IMR-90 (cell line): ENCODE data around the gene ZNF346.

ENCODE experiments used
- CEBPB ChIP-seq: IDR thresholded peaks from 2 replicates; pipeline ENCODE4 v1.6.1; 2012; ENCODE audit warnings: low read depth, low read length, improper control_type of control experiment
- CHD1 ChIP-seq: IDR thresholded peaks from 2 replicates; pipeline ENCODE4 v1.6.1; 2012; ENCODE audit warnings: low read depth, low read length, improper control_type of control experiment
- FOS ChIP-seq: fragments of 150-350 bp; IDR thresholded peaks from 2 replicates; pipeline ENCODE4 v1.6.1; 2016; ENCODE audit warnings: low read depth, low read length
- MAFK ChIP-seq: IDR thresholded peaks from 2 replicates; pipeline ENCODE4 v1.6.1; 2012; ENCODE audit warnings: low read depth, low read length, improper control_type of control experiment
- MAZ ChIP-seq: IDR thresholded peaks from 2 replicates; pipeline ENCODE4 v1.6.1; 2012; ENCODE audit warnings: low read depth, mild to moderate bottlenecking, low read length, improper control_type of control experiment, moderate library complexity, borderline replicate concordance
- MXI1 ChIP-seq: IDR thresholded peaks from 2 replicates; pipeline ENCODE4 v1.6.1; 2012; ENCODE audit warnings: low read depth, mild to moderate bottlenecking, low read length, moderate library complexity, borderline replicate concordance
- NFE2L2 ChIP-seq: fragments of 150-350 bp; IDR thresholded peaks from 2 replicates; pipeline ENCODE4 v1.6.1; 2016; ENCODE audit warnings: low read depth, mild to moderate bottlenecking, low read length
- POLR2A ChIP-seq: IDR thresholded peaks from 2 replicates; pipeline ENCODE4 v1.6.1; 2012; ENCODE audit warnings: mild to moderate bottlenecking, low read depth, low read length
- RCOR1 ChIP-seq: IDR thresholded peaks from 2 replicates; pipeline ENCODE4 v1.6.1; 2012; ENCODE audit warnings: mild to moderate bottlenecking, low read length, improper control_type of control experiment; ENCODE audit not compliant: insufficient replicate concordance
- RFX5 ChIP-seq: IDR thresholded peaks from 2 replicates; pipeline ENCODE4 v1.8.0; 2012; ENCODE audit warnings: low read depth, mild to moderate bottlenecking, low read length, moderate library complexity
- SMC3 ChIP-seq: fragments of 150-350 bp; IDR thresholded peaks from 2 replicates; pipeline ENCODE4 v1.6.1; 2016; ENCODE audit warnings: low read depth, mild to moderate bottlenecking, antibody characterized with exemption, low read length, moderate library complexity
- TF ChIP-seq, protein P1 (sequence below): conservative IDR thresholded peaks from 2 replicates; pipeline ENCODE4 v1.5.1; 2012; ENCODE audit warnings: mild to moderate bottlenecking, low read depth, low read length, improper control_type of control experiment
- TF ChIP-seq, protein P2 (sequence below): fragments of 150-350 bp; IDR thresholded peaks from 2 replicates; pipeline ENCODE4 v1.6.1; 2016; ENCODE audit warnings: low read depth, mild to moderate bottlenecking, low read length, moderate library complexity, borderline replicate concordance
- TF ChIP-seq, protein P3 (sequence below): fragments of 150-350 bp; IDR thresholded peaks from 2 replicates; pipeline ENCODE4 v1.6.1; 2017; ENCODE audit warnings: mild to moderate bottlenecking, antibody characterized with exemption, low read length, low read depth

DNA sequence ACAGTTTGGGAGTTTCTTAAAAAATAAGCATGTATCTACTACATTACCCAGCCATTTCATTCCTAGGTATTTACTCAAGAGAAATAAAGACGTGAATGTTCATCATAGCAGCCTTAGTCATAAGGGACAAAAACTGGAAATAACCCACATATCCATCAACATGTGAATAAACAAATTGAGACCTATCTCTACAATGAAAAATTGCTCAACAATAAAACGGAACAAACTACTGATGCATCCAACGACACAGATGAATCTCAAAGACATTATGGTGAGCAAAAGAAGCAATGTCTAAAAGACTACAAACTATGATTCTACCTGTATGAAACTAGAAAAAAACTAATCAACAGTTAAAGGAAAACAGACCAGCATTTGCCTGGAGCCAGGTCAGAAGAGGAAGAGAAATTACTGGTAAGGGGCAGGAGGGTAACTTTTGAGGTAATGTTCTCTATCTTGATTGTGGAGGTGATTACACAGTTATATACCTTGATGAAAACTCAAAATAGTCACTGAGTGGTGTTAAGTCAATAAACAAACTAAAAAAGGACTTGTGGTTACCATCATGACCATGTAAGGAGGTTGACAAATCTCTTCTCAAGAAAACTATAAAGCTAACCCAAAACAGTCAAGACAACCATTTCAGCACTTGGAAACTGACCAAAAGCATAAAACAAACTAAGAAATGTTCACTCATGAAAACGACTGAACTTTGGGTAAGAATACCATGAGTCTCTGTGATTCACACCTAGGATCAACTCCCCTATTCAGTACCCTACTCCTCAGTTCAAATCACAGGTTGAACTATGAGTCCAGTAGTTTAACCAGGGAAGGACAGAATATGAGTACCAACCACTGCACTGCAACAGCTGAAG lies 26.4 kb upstream of the ZNF346 start:
- TF ChIP-seq, protein P1, sequence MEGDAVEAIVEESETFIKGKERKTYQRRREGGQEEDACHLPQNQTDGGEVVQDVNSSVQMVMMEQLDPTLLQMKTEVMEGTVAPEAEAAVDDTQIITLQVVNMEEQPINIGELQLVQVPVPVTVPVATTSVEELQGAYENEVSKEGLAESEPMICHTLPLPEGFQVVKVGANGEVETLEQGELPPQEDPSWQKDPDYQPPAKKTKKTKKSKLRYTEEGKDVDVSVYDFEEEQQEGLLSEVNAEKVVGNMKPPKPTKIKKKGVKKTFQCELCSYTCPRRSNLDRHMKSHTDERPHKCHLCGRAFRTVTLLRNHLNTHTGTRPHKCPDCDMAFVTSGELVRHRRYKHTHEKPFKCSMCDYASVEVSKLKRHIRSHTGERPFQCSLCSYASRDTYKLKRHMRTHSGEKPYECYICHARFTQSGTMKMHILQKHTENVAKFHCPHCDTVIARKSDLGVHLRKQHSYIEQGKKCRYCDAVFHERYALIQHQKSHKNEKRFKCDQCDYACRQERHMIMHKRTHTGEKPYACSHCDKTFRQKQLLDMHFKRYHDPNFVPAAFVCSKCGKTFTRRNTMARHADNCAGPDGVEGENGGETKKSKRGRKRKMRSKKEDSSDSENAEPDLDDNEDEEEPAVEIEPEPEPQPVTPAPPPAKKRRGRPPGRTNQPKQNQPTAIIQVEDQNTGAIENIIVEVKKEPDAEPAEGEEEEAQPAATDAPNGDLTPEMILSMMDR, result no peak
- TF ChIP-seq MAFK, result no peak
- no peak for TF ChIP-seq MXI1
- TF ChIP-seq SMC3, result no peak
- TF ChIP-seq POLR2A, result no peak
- no peak for TF ChIP-seq RFX5
- TF ChIP-seq, protein P2, sequence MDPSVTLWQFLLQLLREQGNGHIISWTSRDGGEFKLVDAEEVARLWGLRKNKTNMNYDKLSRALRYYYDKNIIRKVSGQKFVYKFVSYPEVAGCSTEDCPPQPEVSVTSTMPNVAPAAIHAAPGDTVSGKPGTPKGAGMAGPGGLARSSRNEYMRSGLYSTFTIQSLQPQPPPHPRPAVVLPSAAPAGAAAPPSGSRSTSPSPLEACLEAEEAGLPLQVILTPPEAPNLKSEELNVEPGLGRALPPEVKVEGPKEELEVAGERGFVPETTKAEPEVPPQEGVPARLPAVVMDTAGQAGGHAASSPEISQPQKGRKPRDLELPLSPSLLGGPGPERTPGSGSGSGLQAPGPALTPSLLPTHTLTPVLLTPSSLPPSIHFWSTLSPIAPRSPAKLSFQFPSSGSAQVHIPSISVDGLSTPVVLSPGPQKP, result no peak
- TF ChIP-seq, protein P3, sequence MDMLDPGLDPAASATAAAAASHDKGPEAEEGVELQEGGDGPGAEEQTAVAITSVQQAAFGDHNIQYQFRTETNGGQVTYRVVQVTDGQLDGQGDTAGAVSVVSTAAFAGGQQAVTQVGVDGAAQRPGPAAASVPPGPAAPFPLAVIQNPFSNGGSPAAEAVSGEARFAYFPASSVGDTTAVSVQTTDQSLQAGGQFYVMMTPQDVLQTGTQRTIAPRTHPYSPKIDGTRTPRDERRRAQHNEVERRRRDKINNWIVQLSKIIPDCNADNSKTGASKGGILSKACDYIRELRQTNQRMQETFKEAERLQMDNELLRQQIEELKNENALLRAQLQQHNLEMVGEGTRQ, result no peak
- TF ChIP-seq CEBPB, result peak; percentile 85
- TF ChIP-seq RCOR1, result no peak
- peak; percentile 31; the same call in 1 of the 2 replicates for TF ChIP-seq FOS
- TF ChIP-seq CHD1, result no peak
- no peak for TF ChIP-seq MAZ
- no peak for TF ChIP-seq NFE2L2
